KMS-11 (cell line): ENCODE data around the gene AGPAT4.

Experiments used
- H2AFZ ChIP-seq: fragments of 200-600 bp; sonication (generic); 2 replicates; pipeline ENCODE4 v1.6.1; 2016; ENCODE audit warnings: antibody characterized with exemption, mixed run types, low read depth
- H3K27ac ChIP-seq: fragments of 200-600 bp; sonication (generic); 2 replicates; pipeline ENCODE4 v1.6.1; 2016; ENCODE audit warnings: mild to moderate bottlenecking, mixed run types
- H3K27me3 ChIP-seq: fragments of 200-600 bp; sonication (generic); 2 replicates; pipeline ENCODE4 v1.6.1; 2017; ENCODE audit warnings: mild to moderate bottlenecking, low read depth, mixed run types, moderate library complexity; ENCODE audit not compliant: insufficient read depth
- H3K36me3 ChIP-seq: fragments of 200-600 bp; sonication (generic); 2 replicates; pipeline ENCODE4 v1.6.1; 2017; ENCODE audit warnings: mild to moderate bottlenecking, mixed run types; ENCODE audit not compliant: insufficient read depth
- H3K4me1 ChIP-seq: fragments of 200-600 bp; sonication (generic); 2 replicates; pipeline ENCODE4 v1.6.1; 2016; ENCODE audit warnings: mild to moderate bottlenecking, low read depth, mixed run types; ENCODE audit not compliant: poor library complexity, severe bottlenecking
- H3K4me2 ChIP-seq: fragments of 200-600 bp; sonication (generic); 2 replicates; pipeline ENCODE4 v1.7.0; 2016; ENCODE audit warnings: mild to moderate bottlenecking, mixed run types
- H3K4me3 ChIP-seq: fragments of 200-600 bp; sonication (generic); IDR thresholded peaks from 2 replicates; pipeline ENCODE4 v1.6.1; 2017; ENCODE audit warnings: low read depth, low read length, mixed read lengths; ENCODE audit not compliant: insufficient read depth
- H3K79me2 ChIP-seq: fragments of 200-600 bp; sonication (generic); 2 replicates; pipeline ENCODE4 v1.6.1; 2016; ENCODE audit warnings: low read depth, mixed run types; ENCODE audit not compliant: insufficient read depth
- H3K9ac ChIP-seq: fragments of 200-600 bp; sonication (generic); 2 replicates; pipeline ENCODE4 v1.6.1; 2016; ENCODE audit warnings: mild to moderate bottlenecking, mixed run types
- H4K20me1 ChIP-seq: fragments of 200-600 bp; sonication (generic); 2 replicates; pipeline ENCODE4 v1.6.1; 2016; ENCODE audit warnings: mild to moderate bottlenecking, mixed run types; ENCODE audit not compliant: insufficient read depth
- TF ChIP-seq, protein P1 (sequence below): fragments of 200-600 bp; sonication (generic); conservative IDR thresholded peaks from 2 replicates; pipeline ENCODE4 v1.6.1; 2017; ENCODE audit warnings: low read depth, mild to moderate bottlenecking, antibody characterized with exemption, low read length, moderate library complexity, mixed read lengths

Gene AGPAT4

DNA sequence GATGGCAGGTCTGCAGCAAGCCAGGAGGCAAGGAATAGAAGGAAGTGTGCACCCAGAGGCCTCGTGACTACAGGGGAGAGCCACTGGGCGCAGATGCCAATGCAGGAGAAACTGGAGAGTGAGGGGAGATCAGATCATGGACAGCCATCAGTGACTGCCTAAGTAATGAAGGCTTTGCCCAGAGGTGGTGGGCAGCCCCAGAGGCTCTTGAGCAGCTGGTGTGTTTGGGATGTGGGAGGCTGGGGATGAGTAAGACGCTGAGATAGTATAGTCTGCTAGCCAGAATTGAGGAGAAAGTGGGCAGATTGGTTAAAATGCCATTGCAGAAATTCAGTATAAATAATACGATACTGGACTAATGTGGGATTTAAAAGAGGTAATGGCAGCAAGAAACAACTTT is 170.4 kb downstream of the AGPAT4 start:
- Histone ChIP-seq H3K9ac (no peak overlapping the region), H3K27ac (no peak overlapping the region), H3K79me2 (no peaks in the 10 kb centered on the region), H3K27me3 (no peaks in the 10 kb centered on the region), H2AFZ (no peak overlapping the region), H3K4me2 (no peak overlapping the region), H3K4me1 (no peaks in the 10 kb centered on the region), H3K4me3 (no peak overlapping the region), H3K36me3 (no peaks in the 10 kb centered on the region; the same call in 1 of the 2 replicates), H4K20me1 (no peaks in the 10 kb centered on the region)
- TF ChIP-seq, protein P1, sequence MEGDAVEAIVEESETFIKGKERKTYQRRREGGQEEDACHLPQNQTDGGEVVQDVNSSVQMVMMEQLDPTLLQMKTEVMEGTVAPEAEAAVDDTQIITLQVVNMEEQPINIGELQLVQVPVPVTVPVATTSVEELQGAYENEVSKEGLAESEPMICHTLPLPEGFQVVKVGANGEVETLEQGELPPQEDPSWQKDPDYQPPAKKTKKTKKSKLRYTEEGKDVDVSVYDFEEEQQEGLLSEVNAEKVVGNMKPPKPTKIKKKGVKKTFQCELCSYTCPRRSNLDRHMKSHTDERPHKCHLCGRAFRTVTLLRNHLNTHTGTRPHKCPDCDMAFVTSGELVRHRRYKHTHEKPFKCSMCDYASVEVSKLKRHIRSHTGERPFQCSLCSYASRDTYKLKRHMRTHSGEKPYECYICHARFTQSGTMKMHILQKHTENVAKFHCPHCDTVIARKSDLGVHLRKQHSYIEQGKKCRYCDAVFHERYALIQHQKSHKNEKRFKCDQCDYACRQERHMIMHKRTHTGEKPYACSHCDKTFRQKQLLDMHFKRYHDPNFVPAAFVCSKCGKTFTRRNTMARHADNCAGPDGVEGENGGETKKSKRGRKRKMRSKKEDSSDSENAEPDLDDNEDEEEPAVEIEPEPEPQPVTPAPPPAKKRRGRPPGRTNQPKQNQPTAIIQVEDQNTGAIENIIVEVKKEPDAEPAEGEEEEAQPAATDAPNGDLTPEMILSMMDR: no peak

DNA sequence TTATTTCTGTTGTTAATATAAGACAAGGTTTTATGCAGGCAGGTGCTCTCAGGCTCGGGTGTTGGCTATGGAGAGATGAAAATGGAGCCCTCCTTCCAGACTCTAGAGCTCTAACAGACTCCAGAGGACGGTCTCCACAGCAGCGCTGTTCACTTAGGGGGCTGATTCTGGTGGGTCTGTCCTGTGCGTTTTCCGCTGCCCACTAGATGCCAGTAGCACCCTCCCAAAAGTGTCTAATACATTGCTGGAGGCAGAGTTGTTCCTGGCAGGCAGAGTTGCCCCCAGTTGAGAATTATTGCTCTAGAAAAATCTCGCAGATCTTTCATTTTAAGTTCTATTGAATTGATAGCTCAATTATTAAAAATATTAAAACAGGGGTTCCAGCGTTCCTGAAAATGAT is 172.3 kb downstream of the AGPAT4 start:
- Histone ChIP-seq H2AFZ (no peak overlapping the region), H3K27me3 (no peaks in the 10 kb centered on the region), H3K27ac (no peak overlapping the region), H3K36me3 (no peaks in the 10 kb centered on the region), H3K4me2 (no peak overlapping the region), H3K79me2 (no peaks in the 10 kb centered on the region), H3K4me1 (no peaks in the 10 kb centered on the region), H3K4me3 (no peak overlapping the region), H3K9ac (no peak overlapping the region), H4K20me1 (no peaks in the 10 kb centered on the region)
- TF ChIP-seq, protein P1: no peak

DNA sequence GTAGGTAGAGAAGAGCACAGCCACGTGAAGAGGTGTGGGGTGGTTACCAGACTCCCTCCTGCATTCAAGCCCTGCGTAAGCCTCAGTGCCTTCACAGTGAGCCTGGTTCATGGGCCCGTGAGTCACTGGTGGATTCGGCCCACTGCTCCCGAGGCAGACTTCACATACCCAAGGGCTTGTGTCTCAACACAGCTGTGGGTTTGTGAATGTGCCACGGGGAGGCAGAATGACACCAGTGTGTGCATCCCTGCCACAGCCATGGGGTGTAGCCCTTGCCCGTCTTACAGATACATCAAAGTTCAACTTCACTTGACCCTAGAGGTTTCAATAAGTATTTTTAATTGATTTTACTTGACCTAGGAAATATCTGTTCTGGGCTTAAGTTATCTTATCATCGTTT is 173.8 kb downstream of the AGPAT4 start:
- H3K36me3 ChIP-seq: no peaks in the 10 kb centered on the region
- no peaks in the 10 kb centered on the region for H4K20me1 ChIP-seq
- TF ChIP-seq, protein P1: no peak

GRCh38 chr6:161095916-161096315 is 177.9 kb downstream of the AGPAT4 start:
- TF ChIP-seq, protein P1: no peak
- H3K27ac ChIP-seq: no peak overlapping the region
- H3K4me2 ChIP-seq: no peak overlapping the region
- H3K4me3 ChIP-seq: no peak overlapping the region
- H2AFZ ChIP-seq: no peak overlapping the region
- H3K36me3 ChIP-seq: no peaks in the 10 kb centered on the region; the same call in 1 of the 2 replicates
- no peak overlapping the region for H3K9ac ChIP-seq
- H3K4me1 ChIP-seq: no peaks in the 10 kb centered on the region
- H4K20me1 ChIP-seq: no peaks in the 10 kb centered on the region; the same call in 1 of the 2 replicates
- H3K79me2 ChIP-seq: no peaks in the 10 kb centered on the region
- no peaks in the 10 kb centered on the region for H3K27me3 ChIP-seq

More for the DNA sequence above, 173.8 kb downstream of the AGPAT4 start:
- Histone ChIP-seq H3K4me2 (no peak overlapping the region), H3K4me1 (no peaks in the 10 kb centered on the region), H2AFZ (no peak overlapping the region), H3K9ac (no peak overlapping the region), H3K4me3 (no peak overlapping the region), H3K79me2 (no peaks in the 10 kb centered on the region), H3K27me3 (no peaks in the 10 kb centered on the region), H3K27ac (no peak overlapping the region)
